Measurements from ENCODE around the gene PSPN.
"Not testable (repeated sequence)": the region's sequence is repeated elsewhere in the genome, so short reads cannot be mapped to it uniquely, and the experiment has no call there.

The PSPN gene

DNA sequence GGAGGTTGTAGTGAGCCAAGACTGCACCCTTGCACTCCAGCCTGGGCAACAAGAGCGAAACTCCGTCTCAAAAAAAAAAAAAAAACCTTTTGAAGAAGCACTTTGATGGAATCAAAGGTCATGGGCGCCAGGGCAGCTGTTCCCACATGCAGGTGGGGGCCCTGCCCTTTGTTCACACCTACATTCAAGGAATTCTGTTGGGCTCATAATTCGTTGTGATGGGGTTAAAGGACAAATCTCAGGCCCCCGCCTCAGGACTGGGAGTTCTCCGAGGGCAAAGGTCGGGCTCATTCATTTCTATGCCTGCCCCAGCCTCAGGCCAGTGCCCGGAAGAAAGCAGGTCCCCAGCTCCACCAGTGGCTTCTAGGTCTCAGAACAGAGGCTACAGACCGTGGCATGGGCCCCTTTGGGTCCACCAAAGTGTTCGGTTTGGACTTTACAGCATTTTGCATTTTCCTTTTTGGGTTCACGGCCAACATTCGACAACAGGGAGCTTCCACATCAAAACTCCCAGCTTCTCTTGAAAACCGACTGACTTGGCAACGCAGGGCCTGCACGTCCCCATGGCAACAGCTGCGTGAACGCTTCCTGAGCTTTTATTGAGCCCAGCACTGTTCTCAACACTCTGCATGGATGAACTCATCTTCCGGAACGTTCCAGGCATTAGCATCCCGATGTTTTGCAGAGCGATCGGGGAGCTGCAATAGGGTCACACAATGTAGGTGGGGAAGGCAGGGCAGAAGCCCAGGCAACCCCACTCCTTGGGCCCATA is 27.3 kb upstream of the PSPN start:
- no peak for DNase-seq

DNA sequence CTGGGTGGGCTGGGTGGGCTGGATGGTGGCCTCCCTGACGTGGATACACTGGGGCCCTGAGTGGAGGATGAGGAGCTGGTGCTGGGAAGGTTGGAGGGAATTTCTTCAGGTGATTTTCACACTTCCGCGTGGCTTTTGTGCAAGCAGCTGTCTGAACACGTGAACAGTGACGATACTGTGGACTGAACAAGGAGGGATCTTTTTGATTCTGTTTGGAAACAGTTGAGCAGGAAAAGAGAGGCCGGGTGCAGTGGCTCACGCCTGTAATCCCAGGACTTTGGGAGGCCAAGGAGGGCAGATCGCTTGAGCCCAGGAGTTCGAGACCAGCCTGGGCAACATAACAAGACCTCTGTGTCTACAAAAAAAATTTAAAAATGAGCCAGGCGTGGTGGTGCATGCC is 26.3 kb upstream of the PSPN start:
- no peak for DNase-seq

DNA sequence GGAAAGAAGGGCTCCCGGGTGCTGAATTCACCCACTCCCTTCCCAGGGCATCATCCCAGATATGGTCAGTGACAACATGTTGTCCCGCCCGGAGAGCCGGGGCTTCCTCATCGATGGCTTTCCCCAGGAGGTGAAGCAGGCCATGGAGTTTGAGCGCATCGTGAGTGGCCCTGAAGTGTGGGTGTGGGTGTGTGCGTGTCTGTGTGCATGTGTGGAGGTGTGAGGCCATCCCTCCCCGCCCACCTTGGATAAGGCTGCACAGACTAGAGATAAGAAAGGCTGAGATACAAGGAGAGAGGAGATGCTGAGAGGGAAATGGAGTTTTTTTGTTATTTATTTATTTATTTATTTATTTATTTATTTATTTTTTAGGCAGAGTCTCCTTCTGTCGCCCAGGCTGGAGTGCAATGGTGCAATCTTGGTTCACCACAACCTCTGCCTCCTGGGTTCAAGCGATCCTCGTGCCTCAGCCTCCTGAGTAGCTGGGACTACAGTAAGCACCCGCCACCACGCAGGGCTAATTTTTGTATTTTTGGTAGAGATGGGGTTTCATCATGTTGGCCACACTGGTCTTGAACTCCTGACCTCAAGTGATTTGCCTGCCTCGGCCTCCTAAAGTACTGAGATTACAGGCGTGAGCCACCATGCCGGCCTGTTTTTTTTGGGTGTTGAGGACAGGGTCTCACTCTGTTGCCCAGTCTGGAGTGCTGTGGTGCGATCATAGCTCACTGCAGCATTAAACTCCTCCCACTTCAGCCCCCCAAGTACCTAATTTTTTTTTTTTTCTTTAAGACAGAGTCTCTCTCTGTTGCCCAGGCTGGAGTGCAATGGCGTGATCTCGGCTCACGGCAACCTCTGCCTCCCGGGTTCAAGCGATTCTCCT is 24.6 kb upstream of the PSPN start:
- DNase-seq: not testable (repeated sequence)

DNA sequence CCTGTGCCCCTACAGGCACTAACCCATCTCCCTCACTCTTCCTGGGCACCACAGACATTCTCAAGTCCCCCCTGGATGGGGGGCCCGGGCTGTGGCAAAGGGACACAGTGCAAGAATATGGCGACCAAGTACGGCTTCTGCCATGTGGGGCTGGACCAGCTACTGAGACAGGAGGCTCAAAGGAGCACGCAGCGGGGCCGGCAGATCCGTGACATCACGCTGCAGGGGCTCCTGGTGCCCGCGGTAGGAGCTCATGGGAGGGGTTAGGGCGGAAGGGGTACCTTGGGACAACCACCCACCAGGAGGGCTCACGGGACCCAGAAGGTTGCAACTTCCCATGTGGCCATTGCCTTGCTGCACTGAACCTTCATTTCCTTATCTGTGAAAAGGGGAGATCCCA is 20.6 kb upstream of the PSPN start:
- no peak for DNase-seq

DNA sequence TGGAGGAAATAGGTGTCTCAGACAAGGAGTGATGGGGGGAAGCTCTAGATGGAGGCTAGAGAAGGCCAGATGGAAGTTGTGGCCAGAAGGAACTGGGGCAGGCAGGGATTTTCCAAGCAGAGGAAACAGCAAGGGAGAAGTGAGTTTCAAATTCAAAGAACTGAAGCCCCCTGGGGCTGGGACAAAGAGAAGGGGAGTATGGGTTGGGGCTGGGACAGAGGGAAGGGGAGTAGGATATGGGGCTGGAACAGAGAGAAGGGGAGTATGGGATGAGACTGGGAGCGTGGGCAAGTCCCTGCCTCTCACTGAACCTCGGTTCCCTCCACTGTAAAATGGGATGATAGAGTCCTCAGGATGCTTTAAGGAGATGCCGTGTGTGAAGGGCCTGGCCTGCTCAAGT is 19.1 kb upstream of the PSPN start:
- DNase-seq: no peak

DNA sequence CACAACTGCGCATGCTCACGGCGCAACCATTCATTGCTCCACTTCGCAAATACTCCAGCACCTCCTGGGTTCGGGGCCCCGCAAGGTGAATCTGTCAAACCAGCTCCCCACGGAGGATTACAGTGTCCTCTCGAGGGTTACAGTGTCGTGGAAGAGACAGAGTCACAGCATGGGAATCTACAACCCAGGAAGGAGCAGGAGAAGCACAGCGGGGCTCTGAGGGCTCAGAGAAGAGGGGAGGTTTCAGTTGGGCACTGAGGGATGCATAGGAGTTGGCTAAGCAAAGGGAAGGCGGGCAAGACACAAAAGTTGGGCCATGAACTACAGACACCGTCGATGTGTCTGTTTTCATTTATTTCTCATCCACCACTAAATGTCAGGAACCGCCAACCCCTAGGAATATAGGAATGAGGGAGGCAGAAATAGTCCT is 18.3 kb upstream of the PSPN start:
- DNase-seq: peak; percentile 79 to 82

DNA sequence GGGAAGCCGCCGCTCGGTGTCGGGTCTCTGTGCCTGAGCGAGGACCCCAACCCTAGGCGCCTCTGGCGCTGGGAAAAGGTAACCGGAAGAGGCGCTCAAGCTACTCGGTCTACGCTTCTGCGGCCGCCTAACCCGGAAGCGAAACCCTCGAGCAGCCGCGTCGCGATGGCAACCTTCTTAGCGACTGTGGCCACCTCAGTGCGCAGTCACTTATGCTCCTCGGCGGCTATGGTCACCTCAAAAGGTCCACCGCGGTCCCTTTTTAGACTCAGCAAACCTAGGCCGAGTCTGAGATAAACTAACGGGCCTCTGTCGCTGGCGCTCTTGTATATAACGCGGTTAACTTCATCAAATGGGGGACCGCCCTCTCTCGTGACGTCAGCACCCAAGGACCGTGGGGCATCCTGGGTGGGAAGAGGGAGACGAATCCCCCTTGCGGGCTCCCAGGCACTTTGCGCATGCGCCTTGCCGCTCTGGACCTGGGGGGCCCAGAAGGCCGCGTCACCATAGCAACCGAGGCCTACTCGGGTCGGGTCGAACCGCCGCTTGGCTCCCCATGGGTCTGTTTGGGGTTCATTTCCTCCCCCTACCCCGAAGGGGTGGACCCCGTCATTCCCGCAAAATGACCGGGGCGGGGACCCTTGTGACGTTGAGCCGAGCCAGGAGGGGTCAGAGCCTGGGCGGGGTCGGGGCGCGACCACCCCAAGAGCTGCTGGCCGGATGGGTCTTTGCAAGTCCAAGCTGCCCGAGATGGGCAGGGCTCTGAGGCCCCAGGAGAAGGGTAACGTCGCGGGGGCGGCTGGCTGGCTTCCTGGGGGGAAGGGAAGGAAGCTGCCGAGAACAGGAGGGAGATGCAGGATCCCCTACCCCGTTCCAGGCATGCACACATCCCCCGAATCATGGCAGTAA is 17.6 kb upstream of the PSPN start, which contains the start of gene GTF2F1:
TSS of gene GTF2F1 (minus strand) at position 91 of the 909 bp plus-strand sequence. CDS start 169 bp downstream, outside the sequence.
- DNase-seq: peak; percentile 94

DNA sequence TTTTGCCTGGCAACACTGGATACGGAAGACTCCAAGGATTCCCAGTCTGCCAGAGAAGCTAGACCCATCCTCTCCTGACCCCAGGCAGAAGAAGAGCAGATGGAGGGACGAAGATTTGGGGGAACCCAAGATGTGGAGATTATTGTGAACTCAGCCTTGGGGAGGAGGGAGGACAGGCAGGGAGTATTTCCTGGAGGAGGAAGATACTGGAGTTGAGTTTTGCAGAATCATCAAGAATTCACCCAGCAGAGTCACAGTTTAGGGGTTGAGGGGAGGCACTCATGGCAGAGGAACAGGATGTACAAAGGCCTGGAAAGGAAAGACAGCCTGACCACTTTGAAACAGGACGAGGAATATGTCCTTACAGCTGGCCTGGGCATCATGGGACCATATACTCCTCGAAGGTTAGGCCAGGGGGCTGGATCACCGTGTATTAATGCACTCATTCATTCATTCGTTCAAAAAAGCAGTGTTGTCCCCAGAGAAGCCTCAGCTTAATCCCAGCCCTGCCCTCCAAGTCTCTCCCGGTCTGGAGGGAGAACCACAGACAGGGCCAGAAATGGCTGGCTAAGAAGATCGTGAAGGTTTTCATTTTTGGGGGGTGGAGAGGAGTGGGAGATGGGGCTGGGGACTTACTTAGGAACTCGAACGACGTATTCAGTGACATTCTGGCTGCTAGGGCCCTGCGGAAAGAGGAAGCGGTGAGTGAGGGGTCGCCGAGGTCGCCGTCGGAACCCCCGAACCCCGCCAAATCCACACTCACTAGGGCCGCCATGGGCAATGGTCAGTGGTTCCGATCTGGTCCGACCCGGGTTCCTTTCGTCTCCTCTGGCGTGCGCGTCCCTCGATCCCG is 16.7 kb upstream of the PSPN start:
- no peak for DNase-seq

DNA sequence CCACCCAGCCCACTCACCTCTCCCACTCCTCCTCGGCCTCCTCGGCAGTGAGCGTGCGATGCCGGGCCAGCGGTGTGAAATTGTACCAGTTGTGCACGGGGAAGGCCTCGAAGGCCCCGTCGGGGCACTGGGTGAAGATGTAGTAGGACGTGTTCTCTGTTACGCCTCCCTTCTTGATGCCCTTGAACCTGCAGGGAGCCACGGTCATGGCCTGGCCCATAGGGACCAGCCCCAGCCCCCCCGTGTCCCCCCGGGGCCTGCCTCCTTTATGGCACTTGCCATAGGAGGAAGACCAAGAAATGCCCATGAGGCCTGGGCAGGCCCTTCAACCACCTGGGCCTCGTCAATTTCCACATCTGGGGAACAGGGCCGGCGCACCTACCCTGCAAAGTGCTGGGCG is 11.6 kb upstream of the PSPN start:
- no peak for DNase-seq

DNA sequence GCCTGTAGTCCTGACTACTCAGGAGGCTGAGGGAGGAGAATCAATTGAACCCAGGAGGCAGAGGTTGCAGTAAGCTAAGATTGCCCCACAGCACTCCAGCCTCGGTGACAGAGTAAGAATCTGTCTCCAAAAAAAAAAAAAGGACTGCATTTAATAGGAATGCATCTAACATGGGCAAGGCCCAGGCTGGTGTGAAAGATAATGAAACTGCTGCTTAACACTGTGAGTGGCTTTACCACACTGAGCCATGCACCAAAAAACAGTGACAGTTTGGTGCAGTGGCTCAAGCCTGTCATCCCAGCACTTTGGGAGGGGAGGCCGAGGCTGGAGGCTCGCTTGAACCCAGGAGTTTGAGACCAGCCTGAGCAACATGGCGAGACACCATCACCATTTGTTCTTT is 8.6 kb upstream of the PSPN start:
- DNase-seq: no peak

DNA sequence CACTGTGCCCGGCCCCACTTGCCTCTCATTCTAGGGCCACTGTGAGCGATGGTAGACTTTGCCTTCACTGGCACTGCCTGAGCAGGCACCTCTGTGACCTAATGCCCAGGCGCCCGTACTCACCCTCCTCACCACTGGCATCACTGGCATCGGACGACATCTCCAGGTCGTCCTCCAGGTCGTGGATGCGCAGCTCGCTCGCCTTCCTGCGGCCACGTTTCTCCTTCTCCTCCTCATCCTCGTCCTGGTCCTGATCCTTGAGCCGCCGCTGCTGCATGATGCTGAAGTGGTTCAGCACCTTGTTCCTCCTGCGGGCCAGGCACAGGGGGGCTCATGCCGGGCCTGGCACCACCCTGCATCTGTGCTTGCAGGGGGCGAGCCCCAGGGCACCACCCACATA is 7.5 kb upstream of the PSPN start:
- no peak for DNase-seq

DNA sequence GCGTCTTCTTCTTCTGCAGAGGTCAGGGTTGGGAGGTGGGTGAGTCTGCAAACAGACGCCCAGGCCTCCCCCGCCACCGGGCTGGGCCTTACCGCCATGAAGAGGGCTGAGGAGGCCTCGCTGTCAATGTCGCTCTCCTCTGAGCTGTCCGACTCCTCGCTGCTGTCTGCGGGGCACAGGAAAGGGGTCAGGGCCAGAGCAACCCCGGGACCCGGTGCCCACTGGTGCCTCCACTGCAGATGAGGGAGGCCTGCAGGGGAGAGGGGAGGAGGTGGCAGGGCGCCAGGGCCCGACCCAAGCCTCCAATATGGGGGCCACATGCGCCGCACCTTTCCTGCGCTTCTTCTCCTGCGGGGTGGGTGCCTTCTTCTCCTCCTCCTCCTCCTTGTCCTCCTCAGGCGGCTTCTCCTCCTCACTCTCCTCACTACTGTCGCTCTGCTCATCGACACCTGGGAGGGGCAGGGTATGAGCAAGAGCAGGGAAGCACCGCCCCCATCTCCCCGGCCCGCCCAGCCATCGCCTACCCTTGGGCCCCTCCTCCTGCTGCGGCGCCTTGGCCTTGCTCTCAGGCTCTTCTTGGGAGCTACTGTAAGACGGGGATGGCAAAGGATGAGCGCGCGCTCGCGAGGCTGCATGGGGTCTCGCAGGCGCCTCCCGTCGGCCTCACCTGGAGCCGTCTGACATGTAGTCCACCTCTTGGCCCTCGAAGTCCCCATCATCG is 5.5 kb upstream of the PSPN start:
- no peak for DNase-seq

DNA sequence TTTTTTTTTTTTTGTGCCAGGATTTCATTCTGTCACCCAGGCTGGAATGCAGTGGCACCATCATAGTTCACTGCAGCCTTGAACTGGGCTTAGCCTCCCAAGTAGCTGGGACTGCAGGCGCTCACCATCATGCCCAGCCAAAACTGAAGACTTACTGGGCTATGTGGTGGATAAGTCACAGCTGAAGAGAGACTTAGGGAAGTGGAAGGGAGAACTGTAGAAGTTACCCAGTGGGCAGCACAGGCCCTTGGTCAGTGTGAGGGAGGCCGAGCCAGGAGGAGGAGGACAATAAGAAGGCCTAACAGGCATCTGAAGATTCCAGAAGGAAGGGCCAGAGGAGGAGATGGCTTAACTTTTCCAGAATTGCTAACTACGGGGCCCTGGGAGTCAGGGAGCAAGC is 4.0 kb upstream of the PSPN start:
- DNase-seq: no peak

DNA sequence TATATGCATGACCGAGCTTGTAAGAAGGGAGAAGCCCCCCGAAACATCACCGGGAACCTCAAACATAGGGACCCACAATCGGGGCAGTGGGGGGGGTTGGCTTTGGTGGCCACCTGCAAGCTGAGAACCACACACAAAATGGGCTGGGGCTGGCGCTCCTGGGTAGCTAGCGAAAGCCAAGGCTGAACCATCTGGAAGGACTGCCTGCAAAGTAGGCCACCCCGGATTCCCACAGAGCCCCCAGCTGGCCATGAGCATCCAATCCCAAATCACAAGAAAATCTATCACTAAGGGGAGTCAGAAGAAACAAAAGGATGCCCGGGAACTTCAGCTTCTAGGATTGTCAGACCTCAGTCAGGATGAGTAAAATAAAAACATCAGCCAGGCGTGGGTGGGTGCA is 2.8 kb upstream of the PSPN start:
- no peak for DNase-seq

DNA sequence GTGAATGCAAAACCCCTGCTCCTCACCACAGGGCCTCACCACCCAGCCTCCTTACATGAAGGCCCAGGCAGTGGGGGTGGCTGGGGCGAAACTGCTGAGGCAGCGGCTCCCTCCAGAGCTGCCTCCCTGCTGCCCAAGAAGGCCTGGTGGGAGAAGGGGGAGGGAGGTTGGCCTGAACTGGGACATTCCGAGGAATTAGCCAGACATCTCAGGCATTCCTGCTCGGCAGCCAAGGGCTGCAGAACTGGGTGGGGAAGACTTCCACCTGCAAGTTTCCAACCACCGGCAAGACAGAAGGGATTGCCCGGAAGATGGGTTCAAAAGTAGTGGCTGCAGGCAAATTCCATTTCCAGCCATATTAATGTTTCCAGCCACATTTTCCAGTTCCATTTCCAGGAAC is 2.3 kb upstream of the PSPN start:
- DNase-seq: no peak

DNA sequence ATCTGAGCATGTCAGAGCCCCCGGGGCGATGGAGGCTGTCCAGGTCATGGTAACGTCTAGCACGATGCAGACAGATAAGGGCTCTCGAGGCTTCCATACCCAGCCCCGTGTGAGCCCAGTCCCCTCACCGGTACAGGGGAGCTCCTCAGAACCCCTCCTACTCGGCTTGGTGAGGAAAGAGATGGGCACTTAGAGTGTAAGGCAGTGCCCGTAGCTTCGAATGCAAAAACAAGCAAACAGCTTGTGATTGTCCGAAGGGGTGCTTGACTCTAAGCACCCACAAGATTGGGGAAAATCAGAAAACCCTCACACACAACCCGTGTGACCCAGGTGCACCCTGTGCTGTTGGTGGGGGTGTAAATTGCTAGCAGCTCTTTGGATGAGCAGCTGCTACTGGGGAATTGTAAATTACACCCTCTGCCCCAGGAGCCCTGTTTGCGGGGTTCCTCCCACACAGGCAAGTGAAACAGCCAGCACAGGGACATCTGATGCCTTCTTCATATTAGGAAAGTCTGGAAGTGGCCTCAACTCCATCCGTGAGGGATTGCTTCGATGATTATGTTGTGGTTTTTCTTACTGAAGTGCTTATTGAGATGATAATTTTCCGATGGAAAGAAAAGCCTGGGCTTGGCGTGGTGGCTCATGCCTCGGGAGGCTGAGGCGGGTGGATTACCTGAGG is 918 bp upstream of the PSPN start:
- no peak for DNase-seq

DNA sequence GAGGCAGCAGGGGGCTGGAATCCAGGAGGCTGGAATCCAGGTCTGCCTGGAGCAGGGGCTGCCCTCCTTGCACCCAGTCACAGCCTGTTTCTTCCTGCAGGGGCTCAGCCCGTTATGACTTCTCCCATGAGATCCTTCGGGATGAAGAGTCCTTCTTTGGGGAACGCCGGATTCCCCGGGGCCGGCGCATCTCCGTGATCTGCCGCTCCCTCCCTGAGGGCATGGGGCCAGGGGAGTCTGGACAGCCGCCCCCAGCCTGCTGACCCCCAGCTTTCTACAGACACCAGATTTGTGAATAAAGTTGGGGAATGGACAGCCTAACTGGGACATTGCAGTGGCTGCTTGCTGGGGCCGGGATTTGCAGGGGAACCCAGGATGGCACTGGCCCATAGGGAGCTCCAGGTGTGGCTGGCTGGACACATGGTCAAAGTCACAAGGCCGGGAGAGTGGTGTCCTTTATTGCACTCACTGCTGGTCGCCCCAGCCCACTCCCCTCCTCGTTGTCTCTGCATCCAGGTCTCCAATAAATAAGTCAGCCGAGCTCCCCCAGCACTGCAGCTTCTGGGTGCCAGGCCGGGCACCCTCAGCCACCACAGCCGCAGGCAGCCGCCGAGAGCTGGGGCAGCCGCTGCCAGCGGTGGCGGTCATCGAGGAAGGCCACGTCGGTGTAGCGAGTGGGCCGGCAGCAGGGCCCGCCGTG is 872 bp downstream of the PSPN start:
- DNase-seq: no peak

DNA sequence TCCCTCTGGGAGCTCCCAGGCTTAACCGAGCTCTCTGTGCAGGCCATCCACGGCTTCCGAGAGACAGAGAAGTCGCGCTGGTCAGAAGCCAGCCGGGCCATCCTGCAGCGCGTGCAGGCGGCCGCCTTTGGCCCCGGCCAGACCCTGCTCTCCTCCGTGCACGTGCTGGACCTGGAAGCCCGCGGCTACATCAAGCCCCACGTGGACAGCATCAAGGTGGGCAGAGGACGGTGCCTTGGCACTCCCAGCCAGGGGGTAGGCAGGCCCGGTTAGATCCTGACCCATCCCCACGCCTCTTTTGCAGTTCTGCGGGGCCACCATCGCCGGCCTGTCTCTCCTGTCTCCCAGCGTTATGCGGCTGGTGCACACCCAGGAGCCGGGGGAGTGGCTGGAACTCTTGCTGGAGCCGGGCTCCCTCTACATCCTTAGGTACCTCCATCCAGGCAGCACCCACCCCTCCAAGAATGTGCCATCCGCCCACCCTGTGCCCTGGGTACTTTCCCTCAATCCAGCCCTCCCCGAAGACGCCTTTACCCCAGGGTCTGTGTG is 1.5 kb downstream of the PSPN start:
- DNase-seq: no peak

DNA sequence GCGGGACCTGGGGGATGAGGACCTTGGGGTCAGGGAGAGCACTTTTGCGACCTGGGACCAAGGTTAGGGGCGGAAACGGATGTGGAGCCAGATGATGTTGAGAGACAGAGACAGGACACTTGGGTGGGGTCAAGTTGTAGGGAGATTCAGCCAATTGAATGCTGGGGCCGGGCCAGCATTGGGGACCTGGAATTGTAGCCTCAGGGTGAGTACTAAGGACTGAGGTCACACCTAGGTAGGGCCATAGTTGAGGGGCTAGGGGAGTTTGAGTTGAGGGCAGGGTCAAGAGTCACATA is 2.0 kb downstream of the PSPN start:
- no peak for DNase-seq

Measured in stimulated activated CD4-positive, alpha-beta T cell treated with anti-CD3 and anti-CD28 coated beads, Interleukin-2, amount 100 ng/mL, for 24 hours (primary cell).